Hepatocyte (in vitro differentiated cells): Measurements from ENCODE around the gene C2orf92. TPM values are rescaled to one million over a fixed set of nuclear protein-coding genes. Genes with fewer than 3 reads are reported as not detected.

Experiments used
- DNase-seq: peaks from one replicate; pipeline ENCODE4 v3.0.0-alpha.2; 2016; ENCODE audit warnings: low spot score
- H2AFZ ChIP-seq: fragments of 200-600 bp; sonication (generic); 2 replicates; pipeline ENCODE4 v1.6.0; 2016; ENCODE audit warnings: antibody characterized with exemption, mild to moderate bottlenecking
- H3K27ac ChIP-seq: fragments of 200-600 bp; sonication (generic); 2 replicates; pipeline ENCODE4 v1.5.1; 2016; ENCODE audit warnings: mild to moderate bottlenecking
- H3K27me3 ChIP-seq: fragments of 200-600 bp; sonication (generic); 2 replicates; pipeline ENCODE4 v1.6.1; 2016
- H3K36me3 ChIP-seq: fragments of 200-600 bp; sonication (generic); replicated peaks from 2 replicates; pipeline ENCODE4 v1.5.1; 2016; ENCODE audit warnings: low read depth; ENCODE audit not compliant: insufficient read depth
- H3K4me1 ChIP-seq: fragments of 200-600 bp; sonication (generic); 2 replicates; pipeline ENCODE4 v1.5.1; 2016; ENCODE audit warnings: mild to moderate bottlenecking, moderate library complexity; ENCODE audit not compliant: insufficient read depth
- H3K4me2 ChIP-seq: fragments of 200-600 bp; sonication (generic); 2 replicates; pipeline ENCODE4 v1.6.0; 2016
- H3K4me3 ChIP-seq: fragments of 200-600 bp; sonication (generic); 2 replicates; pipeline ENCODE4 v1.5.1; 2016; ENCODE audit warnings: mild to moderate bottlenecking
- H3K79me2 ChIP-seq: fragments of 200-600 bp; sonication (generic); 2 replicates; pipeline ENCODE4 v1.6.0; 2017; ENCODE audit warnings: mild to moderate bottlenecking
- H3K9me2 ChIP-seq: fragments of 200-600 bp; sonication (generic); replicated peaks from 2 replicates; pipeline ENCODE4 v1.6.0; 2017; ENCODE audit warnings: mild to moderate bottlenecking; ENCODE audit not compliant: insufficient read depth
- H3K9me3 ChIP-seq: fragments of 200-600 bp; sonication (generic); 2 replicates; pipeline ENCODE4 v1.5.1; 2016; ENCODE audit warnings: low read depth, mild to moderate bottlenecking
- H4K20me1 ChIP-seq: fragments of 200-600 bp; sonication (generic); 2 replicates; pipeline ENCODE4 v1.6.0; 2016; ENCODE audit warnings: mild to moderate bottlenecking; ENCODE audit not compliant: insufficient read depth, poor library complexity, severe bottlenecking
- CTCF ChIP-seq: fragments of 200-600 bp; sonication (generic); IDR thresholded peaks from 2 replicates; pipeline ENCODE4 v1.5.1; 2016; ENCODE audit warnings: antibody characterized with exemption, mild to moderate bottlenecking; ENCODE audit not compliant: poor library complexity
- EZH2 ChIP-seq: fragments of 200-600 bp; sonication (generic); IDR thresholded peaks from 2 replicates; pipeline ENCODE4 v1.6.1; 2016; ENCODE audit warnings: antibody characterized with exemption, mild to moderate bottlenecking, borderline replicate concordance
- EZH2phosphoT487 ChIP-seq: fragments of 200-600 bp; sonication (generic); IDR thresholded peaks from one replicate; pipeline ENCODE4 v1.6.1; 2018; ENCODE audit warnings: antibody characterized with exemption, mild to moderate bottlenecking, low read depth, moderate library complexity; ENCODE audit not compliant: unreplicated experiment, severe bottlenecking
- WGBS: methylation state at CpG from one replicate; pipeline ENCODE4 v1.1.6; 2016; ENCODE audit warnings: low lambda C conversion rate; ENCODE audit errors: missing lambda C conversion rate; 5-methylcytosine and 5-hydroxymethylcytosine counted together
- polyA plus RNA-seq: library from polyadenylated mRNA; unstranded; fragments of >200 nt; fragmentation: Nextera tagmentation; extraction: Ambion mirVana; gene quantifications from 2 replicates; pipeline ENCODE4 v1.2.1, GENCODE V29; 2016
- total RNA-seq: library from RNA; depleted of rRNA; stranded (reverse); fragments of >200 nt; gene quantifications from 2 replicates; pipeline ENCODE4 v1.2.3, GENCODE V29; 2014

Gene C2orf92
- total and polyA plus RNA-seq, 2 experiments from 2014 or later = 2.1 to 4.5 TPM

DNA sequence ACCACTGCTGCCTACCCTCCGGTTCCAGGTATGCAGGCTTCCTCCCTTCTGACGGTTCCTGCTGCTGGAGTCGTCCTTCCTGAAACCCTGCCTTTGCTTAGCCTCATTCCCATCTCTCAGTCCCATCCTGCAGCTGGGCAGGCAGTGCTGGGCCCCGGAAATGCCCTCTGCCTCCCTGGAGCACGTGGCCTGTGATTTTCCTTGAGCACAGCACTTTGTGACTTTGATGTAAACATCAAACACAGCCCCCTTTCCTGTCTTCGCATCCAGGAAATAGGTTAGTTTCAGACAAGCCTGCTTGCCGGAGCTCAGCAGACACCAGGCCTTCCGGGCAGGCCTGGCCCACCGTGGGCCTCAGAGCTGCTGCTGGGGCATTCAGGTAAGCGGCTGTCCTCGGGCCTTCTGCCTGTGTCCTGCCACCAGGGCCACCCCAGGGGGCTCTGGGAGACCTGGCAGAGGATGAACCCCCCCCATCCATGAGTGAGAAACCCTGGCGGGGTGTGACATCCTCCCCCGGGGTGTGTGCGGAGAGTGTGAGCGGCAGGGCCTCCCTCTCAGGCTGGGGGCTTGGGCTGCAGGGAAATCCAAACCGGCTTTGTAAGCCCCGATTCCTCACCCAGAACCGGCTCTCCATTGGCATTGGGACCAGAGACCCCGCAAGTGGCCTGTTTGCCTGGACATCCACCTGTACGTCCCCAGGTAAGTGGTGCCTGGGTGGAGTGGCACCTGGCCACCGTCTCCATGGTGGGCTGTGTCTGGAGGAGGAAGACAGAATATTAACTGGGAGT, 44.0 kb downstream of the C2orf92 start, which contains the start of gene ZAP70:
ZAP70 (plus strand) TSS at position 281 of the 788 bp plus-strand sequence. CDS start 10,461 bp downstream, outside the sequence.
- Histone ChIP-seq H3K79me2 (no peaks in the 10 kb centered on the region), H3K36me3 (no peaks in the 10 kb centered on the region), H3K9me3 (no peaks in the 10 kb centered on the region), H2AFZ (no peak within 1 kb of the TSS), H3K4me3 (no peak within 1 kb of the TSS), H3K27ac (no peak within 1 kb of the TSS), H3K9me2 (no peaks in the 10 kb centered on the region), H3K4me1 (no peaks in the 10 kb centered on the region), H3K27me3 (no peaks in the 10 kb centered on the region), H3K4me2 (no peak within 1 kb of the TSS), H4K20me1 (no peaks in the 10 kb centered on the region)
- WGBS = 75% methylated on average over 21 of the region's 21 CpGs
- DNase-seq = no peak
- TF ChIP-seq CTCF = no peak

- no peaks in the 10 kb centered on the region for H3K27me3 ChIP-seq
- H3K4me3 ChIP-seq = no peak overlapping the region
- H3K9me2 ChIP-seq = no peaks in the 10 kb centered on the region
- H3K9me3 ChIP-seq = no peaks in the 10 kb centered on the region
- no peak overlapping the region for H3K4me2 ChIP-seq
- no peak overlapping the region for H2AFZ ChIP-seq
- H3K27ac ChIP-seq = no peak overlapping the region
- H3K79me2 ChIP-seq = no peaks in the 10 kb centered on the region
- H3K36me3 ChIP-seq = no peaks in the 10 kb centered on the region
- H3K4me1 ChIP-seq = no peaks in the 10 kb centered on the region
- DNase-seq = no peak
- TF ChIP-seq CTCF = no peak
- no peak for TF ChIP-seq EZH2phosphoT487
- no peak for TF ChIP-seq EZH2
- 90% methylated on average over 17 of the region's 17 CpGs for WGBS
- no peaks in the 10 kb centered on the region for H4K20me1 ChIP-seq
Measured at GRCh38 chr2:97714084-97714949, 44.8 kb downstream of the C2orf92 start.

- Histone ChIP-seq H3K4me3 (no peak overlapping the region), H3K27ac (no peak overlapping the region)
- no peak for TF ChIP-seq CTCF
- no peak for TF ChIP-seq EZH2
- TF ChIP-seq EZH2phosphoT487 = no peak
Measured at GRCh38 chr2:97714950-97715652, 45.6 kb downstream of the C2orf92 start.

More at GRCh38 chr2:97714950-97715652, 45.6 kb downstream of the C2orf92 start:
- Histone ChIP-seq H3K4me1 (no peaks in the 10 kb centered on the region), H3K36me3 (no peaks in the 10 kb centered on the region), H3K27me3 (no peaks in the 10 kb centered on the region), H3K9me3 (no peaks in the 10 kb centered on the region), H2AFZ (no peak overlapping the region), H3K79me2 (no peaks in the 10 kb centered on the region), H3K9me2 (no peaks in the 10 kb centered on the region), H3K4me2 (no peak overlapping the region), H4K20me1 (no peaks in the 10 kb centered on the region)
- 85% methylated on average over 13 of the region's 13 CpGs for WGBS
- no peak for DNase-seq
